ENCODE results near the gene USP13.

- TF ChIP-seq CTCF (IDR thresholded peaks at IDR 0.05) (no peak), POLR2AphosphoS5 (IDR thresholded peaks at IDR 0.05; ENCODE audit: insufficient read depth in 1 of 2, low read depth in 1 of 2) (no peak)
Observed at GRCh38 chr3:179651687-179652446, 973 bp upstream of the USP13 start.
